ENCODE measurements around the gene CD5L. TPM values are rescaled to one million over a fixed set of nuclear protein-coding genes. Genes with fewer than 3 reads are reported as not detected.

CD5L gene
- total RNA-seq, 1 experiment from 2014 or later, result not detected

DNA sequence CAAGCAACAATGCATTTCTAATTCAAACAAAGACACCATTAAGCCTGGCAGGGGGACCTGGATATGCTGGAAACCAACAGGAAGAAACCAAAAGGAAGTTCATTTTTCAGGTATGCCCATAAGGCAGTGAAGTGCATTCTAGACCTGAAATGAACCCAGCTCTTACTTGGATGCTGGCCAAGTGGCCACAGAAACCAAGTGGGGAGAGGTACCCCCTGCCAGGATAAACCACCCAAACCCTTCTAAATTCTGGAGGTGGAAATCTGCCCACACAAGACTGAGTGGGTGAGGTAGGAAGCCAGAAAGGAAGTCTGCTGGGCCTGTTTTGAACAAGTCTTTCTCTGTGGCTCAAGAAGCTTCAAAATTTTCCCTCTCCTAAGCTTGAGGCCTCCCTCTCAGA lies 2.6 kb downstream of the CD5L start:
- POLR2A ChIA-PET (ENCODE audit: unreplicated experiment), result no interaction called here
- intact Hi-C loops (cut with micrococcal nuclease), result no loop called here
- H3K4me2 ChIP-seq (ENCODE audit: low read length), result no peak overlapping the region
- H2AFZ ChIP-seq (ENCODE audit: low read length), result no peak overlapping the region
- DNase-seq (no peak), ATAC-seq (no peak)
- no peaks in the 10 kb centered on the region for H3K79me2 ChIP-seq (ENCODE audit: low read length)
- H3K4me3 ChIP-seq (ENCODE audit: low read length), result no peak overlapping the region
- no peak for TF ChIP-seq EZH2 (IDR thresholded peaks at IDR 0.05; ENCODE audit: low read length, unreplicated experiment)
- TF ChIP-seq, protein P1, sequence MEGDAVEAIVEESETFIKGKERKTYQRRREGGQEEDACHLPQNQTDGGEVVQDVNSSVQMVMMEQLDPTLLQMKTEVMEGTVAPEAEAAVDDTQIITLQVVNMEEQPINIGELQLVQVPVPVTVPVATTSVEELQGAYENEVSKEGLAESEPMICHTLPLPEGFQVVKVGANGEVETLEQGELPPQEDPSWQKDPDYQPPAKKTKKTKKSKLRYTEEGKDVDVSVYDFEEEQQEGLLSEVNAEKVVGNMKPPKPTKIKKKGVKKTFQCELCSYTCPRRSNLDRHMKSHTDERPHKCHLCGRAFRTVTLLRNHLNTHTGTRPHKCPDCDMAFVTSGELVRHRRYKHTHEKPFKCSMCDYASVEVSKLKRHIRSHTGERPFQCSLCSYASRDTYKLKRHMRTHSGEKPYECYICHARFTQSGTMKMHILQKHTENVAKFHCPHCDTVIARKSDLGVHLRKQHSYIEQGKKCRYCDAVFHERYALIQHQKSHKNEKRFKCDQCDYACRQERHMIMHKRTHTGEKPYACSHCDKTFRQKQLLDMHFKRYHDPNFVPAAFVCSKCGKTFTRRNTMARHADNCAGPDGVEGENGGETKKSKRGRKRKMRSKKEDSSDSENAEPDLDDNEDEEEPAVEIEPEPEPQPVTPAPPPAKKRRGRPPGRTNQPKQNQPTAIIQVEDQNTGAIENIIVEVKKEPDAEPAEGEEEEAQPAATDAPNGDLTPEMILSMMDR (conservative IDR thresholded peaks at IDR 0.05; ENCODE audit: low read depth, low read length), result no peak
- no peak for TF ChIP-seq EZH2phosphoT487 (IDR thresholded peaks at IDR 0.05; ENCODE audit: borderline replicate concordance, low read length)
- peaks cover 61% of the 10 kb centered on the region for H3K27me3 ChIP-seq (ENCODE audit: low read length)
- no peak overlapping the region for H3K9ac ChIP-seq (ENCODE audit: low read length)
- CTCF ChIA-PET, result no interaction called here
- H3K27ac ChIP-seq (ENCODE audit: low read length), result no peak overlapping the region
- H3K9me3 ChIP-seq (ENCODE audit: low read length), result no peaks in the 10 kb centered on the region
- H3K9me2 ChIP-seq (replicated peaks; ENCODE audit: low read length), result no peaks in the 10 kb centered on the region
- H3F3A ChIP-seq (ENCODE audit: low read length, unreplicated experiment), result no peaks in the 10 kb centered on the region
- no peaks in the 10 kb centered on the region for H4K20me1 ChIP-seq (ENCODE audit: low read length)
- no peaks in the 10 kb centered on the region for H3K4me1 ChIP-seq (ENCODE audit: insufficient read depth, low read length)
- H3K36me3 ChIP-seq (ENCODE audit: low read depth, low read length), result no peaks in the 10 kb centered on the region
- no TSS peak for BruUV-seq (replicated peaks)

DNA sequence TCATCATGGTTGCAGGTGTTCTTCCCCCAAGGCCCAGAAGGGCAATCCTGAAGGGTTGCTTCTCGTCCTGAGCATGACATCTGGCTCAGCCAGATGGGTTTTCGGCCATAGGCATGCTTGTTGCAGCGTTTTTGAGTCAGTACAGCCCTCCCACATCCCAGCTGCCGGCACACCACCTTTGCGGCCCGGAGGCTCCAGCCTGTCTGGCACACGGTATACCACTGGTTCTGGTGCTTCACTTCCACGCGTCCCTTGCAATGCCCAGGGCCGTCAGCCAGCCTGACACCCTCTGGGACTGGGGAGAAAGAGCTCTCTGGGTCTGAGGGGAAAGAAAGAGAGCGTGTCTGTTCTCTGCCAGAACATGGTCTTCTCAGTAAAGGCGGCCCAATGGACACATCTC lies 7.2 kb downstream of the CD5L start:
- H3K4me2 ChIP-seq (ENCODE audit: low read length), result no peak overlapping the region
- H4K20me1 ChIP-seq (ENCODE audit: low read length), result no peaks in the 10 kb centered on the region
- no peak overlapping the region for H3K4me3 ChIP-seq (ENCODE audit: low read length)
- no peak overlapping the region for H3K9ac ChIP-seq (ENCODE audit: low read length)
- no peak for ATAC-seq
- DNase-seq, result no peak
- H3K36me3 ChIP-seq (ENCODE audit: low read depth, low read length), result no peaks in the 10 kb centered on the region
- no peaks in the 10 kb centered on the region for H3K79me2 ChIP-seq (ENCODE audit: low read length)
- H3K27ac ChIP-seq (ENCODE audit: low read length), result no peak overlapping the region
- no peaks in the 10 kb centered on the region for H3K4me1 ChIP-seq (ENCODE audit: insufficient read depth, low read length)
- H2AFZ ChIP-seq (ENCODE audit: low read length), result no peak overlapping the region
- H3K9me3 ChIP-seq (ENCODE audit: low read length), result no peaks in the 10 kb centered on the region
- no TSS peak for BruUV-seq (replicated peaks)
- intact Hi-C loops (cut with micrococcal nuclease), result no loop called here
- POLR2A ChIA-PET (ENCODE audit: unreplicated experiment), result no interaction called here
- CTCF ChIA-PET, result no interaction called here
- H3F3A ChIP-seq (ENCODE audit: low read length, unreplicated experiment), result no peaks in the 10 kb centered on the region
- TF ChIP-seq EZH2phosphoT487 (IDR thresholded peaks at IDR 0.05; ENCODE audit: borderline replicate concordance, low read length), result no peak
- TF ChIP-seq EZH2 (IDR thresholded peaks at IDR 0.05; ENCODE audit: low read length, unreplicated experiment), result no peak
- TF ChIP-seq, protein P1 (conservative IDR thresholded peaks at IDR 0.05; ENCODE audit: low read depth, low read length), result no peak
- peaks cover 64% of the 10 kb centered on the region for H3K27me3 ChIP-seq (ENCODE audit: low read length)
- no peaks in the 10 kb centered on the region for H3K9me2 ChIP-seq (replicated peaks; ENCODE audit: low read length)

DNA sequence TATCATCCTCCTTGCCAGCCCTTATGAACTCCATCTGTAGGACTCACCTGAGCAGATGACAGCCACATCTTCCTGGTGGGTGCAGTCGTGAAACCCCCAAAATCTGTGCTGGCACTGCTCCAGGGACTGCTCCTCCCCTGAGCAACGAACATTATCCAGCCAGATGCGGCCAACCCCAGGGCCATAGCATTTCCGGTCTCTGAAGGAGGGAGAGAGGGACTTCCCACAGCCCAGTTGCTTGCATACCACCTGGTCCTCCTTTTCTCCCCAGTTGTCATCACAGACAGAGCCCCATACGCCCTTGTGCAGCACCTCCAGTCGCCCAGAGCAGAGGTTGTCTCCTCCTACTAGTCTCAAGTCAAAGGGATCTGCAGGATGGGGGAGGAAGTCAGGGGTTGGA lies 8.5 kb downstream of the CD5L start:
- Histone ChIP-seq H3F3A (ENCODE audit: low read length, unreplicated experiment) (no peaks in the 10 kb centered on the region), H3K36me3 (ENCODE audit: low read depth, low read length) (no peaks in the 10 kb centered on the region), H3K4me2 (ENCODE audit: low read length) (no peak overlapping the region), H3K9me2 (replicated peaks; ENCODE audit: low read length) (no peaks in the 10 kb centered on the region), H4K20me1 (ENCODE audit: low read length) (no peaks in the 10 kb centered on the region), H3K27me3 (ENCODE audit: low read length) (peaks cover 64% of the 10 kb centered on the region), H3K4me3 (ENCODE audit: low read length) (no peak overlapping the region), H3K9ac (ENCODE audit: low read length) (no peak overlapping the region), H3K27ac (ENCODE audit: low read length) (no peak overlapping the region), H3K79me2 (ENCODE audit: low read length) (no peaks in the 10 kb centered on the region), H2AFZ (ENCODE audit: low read length) (no peak overlapping the region), H3K4me1 (ENCODE audit: insufficient read depth, low read length) (no peaks in the 10 kb centered on the region), H3K9me3 (ENCODE audit: low read length) (no peaks in the 10 kb centered on the region)
- ATAC-seq (no peak), DNase-seq (no peak)
- CTCF ChIA-PET, result no interaction called here
- intact Hi-C loops (cut with micrococcal nuclease), result no loop called here
- BruUV-seq (replicated peaks), result no TSS peak
- TF ChIP-seq EZH2phosphoT487 (IDR thresholded peaks at IDR 0.05; ENCODE audit: borderline replicate concordance, low read length) (no peak), EZH2 (IDR thresholded peaks at IDR 0.05; ENCODE audit: low read length, unreplicated experiment) (no peak)
- TF ChIP-seq, protein P1 (conservative IDR thresholded peaks at IDR 0.05; ENCODE audit: low read depth, low read length), result no peak
- POLR2A ChIA-PET (ENCODE audit: unreplicated experiment), result no interaction called here
